GM19043 (cell line): ENCODE measurements around the gene HPSE2.
"Not testable (repeated sequence)": the region's sequence is repeated elsewhere in the genome, so short reads cannot be mapped to it uniquely, and the experiment has no call there.

ENCODE experiments used
- ATAC-seq: cut with Tn5 transposase; IDR thresholded peaks from one replicate; pipeline ENCODE4 v1.9.1; 2021; ENCODE audit warnings: low read depth; ENCODE audit not compliant: unreplicated experiment

Gene HPSE2

GRCh38 chr10:98528166-98528804 is 707.4 kb downstream of the HPSE2 start:
- ATAC-seq = no peak

- ATAC-seq = no peak
These were observed 709.7 kb downstream of the HPSE2 start for GRCh38 chr10:98525969-98526368.

DNA sequence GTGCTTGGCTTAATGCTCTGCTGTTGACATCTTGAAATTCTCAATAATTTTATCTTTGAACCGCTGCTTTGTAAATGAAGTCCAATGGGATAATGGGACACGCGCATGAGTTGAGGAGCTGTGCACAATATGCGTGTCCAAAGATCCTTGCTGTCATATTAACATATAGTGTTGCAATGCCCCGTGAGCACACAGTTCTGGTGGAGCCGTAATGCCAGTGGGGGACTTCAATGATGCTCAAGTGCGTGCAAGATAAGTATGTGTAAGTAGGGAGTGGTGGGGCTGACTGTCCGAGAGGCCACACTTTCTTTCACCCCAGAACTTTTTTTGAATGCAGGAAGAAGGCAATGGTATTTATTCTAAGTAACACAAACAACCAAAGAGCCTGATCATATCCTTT is 711.5 kb downstream of the HPSE2 start:
- no peak for ATAC-seq

GRCh38 chr10:98519841-98520240 is 715.8 kb downstream of the HPSE2 start:
- ATAC-seq = no peak

- no peak for ATAC-seq
These were observed 718.0 kb downstream of the HPSE2 start for GRCh38 chr10:98517672-98518071.

DNA sequence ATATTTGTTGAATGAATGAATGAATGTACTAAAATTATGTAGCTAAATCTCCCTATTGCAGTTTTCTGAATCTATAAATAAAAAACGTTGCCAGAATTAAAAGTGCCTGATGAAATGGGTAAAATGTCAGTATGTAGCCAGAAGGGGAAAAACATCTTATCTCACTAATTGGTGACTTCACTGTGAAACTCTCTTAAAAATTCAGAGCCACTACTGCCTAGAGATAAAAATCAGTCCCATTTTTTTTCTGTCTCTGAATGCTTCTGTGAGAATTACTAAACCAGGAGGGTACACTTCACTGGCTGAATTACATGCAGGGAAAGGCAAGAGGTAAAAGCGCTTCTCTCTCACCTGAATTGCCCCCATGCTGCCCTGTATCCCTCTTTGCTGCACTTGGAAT is 719.3 kb downstream of the HPSE2 start:
- no peak for ATAC-seq

- ATAC-seq = no peak
These were observed 721.9 kb downstream of the HPSE2 start for GRCh38 chr10:98513704-98514103.

DNA sequence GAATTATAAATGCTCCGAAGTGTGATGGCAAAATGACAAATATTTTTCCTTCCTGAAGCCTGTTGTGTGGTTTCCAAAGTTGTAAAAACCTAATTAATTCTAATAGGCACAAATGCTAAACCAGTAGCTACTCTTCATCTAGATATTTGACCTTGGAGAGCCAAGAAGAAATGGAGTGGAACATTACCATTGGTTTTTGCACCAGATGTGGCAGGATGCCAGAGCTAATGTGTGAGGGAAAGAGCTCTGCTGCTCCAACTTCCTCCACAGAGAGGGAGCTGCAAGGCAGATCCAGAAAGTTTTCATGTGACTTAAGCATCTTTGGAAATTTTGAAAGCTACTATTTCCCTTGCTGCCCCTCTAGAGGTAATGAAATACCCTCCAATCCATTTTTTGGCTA is 723.8 kb downstream of the HPSE2 start:
- no peak for ATAC-seq

- ATAC-seq = no peak
These were observed 725.1 kb downstream of the HPSE2 start for GRCh38 chr10:98510412-98510995.

- ATAC-seq = no peak
These were observed 725.9 kb downstream of the HPSE2 start for GRCh38 chr10:98509745-98510144.

GRCh38 chr10:98502535-98502934 is 733.1 kb downstream of the HPSE2 start:
- not testable (repeated sequence) for ATAC-seq

- peak; percentile 86 for ATAC-seq
These were observed 742.9 kb downstream of the HPSE2 start for GRCh38 chr10:98492763-98493162.

- ATAC-seq = no peak
These were observed 745.8 kb downstream of the HPSE2 start for GRCh38 chr10:98489561-98490481.

DNA sequence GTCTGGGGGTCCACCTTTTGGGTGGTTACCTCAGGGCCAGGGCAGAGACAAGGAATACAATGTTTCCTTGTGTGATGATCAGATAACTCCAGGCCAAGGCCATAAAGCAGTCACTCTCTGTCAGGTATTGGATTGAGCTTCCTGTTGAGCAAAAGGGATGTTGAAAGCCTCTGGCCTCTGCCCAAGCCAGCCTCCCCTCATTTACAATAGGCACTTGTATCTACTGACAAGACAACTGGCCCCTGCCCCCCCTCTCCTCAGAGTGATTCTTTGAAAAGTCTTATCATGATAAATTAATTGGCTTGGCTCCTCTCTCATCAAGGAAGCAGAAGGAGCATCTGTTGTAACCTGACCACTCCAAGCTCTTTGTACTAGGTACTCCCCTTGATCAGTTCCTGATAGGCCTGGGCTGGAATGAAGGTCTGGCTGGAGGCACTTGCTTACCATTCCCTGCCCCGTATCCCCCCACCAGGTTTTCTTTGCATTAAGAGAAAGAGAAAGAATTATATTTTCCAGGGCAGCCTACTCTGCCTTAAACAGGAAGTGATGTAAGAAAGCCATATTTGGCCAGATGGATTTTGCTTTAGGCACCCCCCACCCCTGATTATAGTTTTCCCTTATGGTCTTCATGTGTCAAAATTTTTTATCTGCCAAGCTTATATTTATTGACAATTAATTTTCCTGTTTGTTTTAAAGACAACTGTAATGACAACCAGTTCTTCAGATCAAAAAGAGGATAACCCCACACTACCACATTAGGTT is 746.8 kb downstream of the HPSE2 start:
- ATAC-seq = no peak

- ATAC-seq = no peak
These were observed 748.0 kb downstream of the HPSE2 start for GRCh38 chr10:98487649-98488048.

GRCh38 chr10:98486421-98486820 is 749.2 kb downstream of the HPSE2 start:
- no peak for ATAC-seq

DNA sequence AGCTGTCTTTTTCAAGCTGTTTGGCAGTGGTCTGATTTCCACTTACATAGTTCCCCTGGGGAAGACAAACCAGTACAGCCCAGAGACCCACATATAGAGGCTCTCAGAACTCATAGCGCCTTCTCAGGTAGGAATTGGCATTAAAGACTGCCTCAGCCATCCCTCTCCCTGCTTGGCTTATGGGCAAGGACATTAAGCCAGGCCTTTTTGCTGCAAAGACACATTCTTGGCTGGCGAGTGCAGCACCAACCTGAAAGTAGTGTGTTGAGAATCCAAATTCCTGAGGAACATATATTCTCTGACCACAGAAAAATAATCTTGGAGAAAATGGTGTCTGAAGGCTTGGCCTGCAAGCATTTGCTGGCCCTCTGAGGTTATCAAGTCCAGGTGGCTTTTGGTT is 749.7 kb downstream of the HPSE2 start:
- ATAC-seq = no peak

GRCh38 chr10:98483658-98484057 is 752.0 kb downstream of the HPSE2 start:
- ATAC-seq = no peak

- no peak for ATAC-seq
These were observed 753.6 kb downstream of the HPSE2 start for GRCh38 chr10:98482096-98482495.

- no peak for ATAC-seq
These were observed 754.2 kb downstream of the HPSE2 start for GRCh38 chr10:98481404-98481945.
